Kidney (tissue), 14 donors: ENCODE data around the gene CEP131. TPM values are rescaled to one million over a fixed set of nuclear protein-coding genes. Genes with fewer than 3 reads are reported as not detected.

Source experiments
- DNase-seq, 5 donors: peaks; one replicate each; pipeline ENCODE4 v3.0.0-alpha.2; 2013 to 2020
- FAIRE-seq: peaks from 2 replicates; lab custom pipeline; 2012; peaks lifted over from hg19 to GRCh38; lab: Jason Lieb, UNC
- H3K27ac ChIP-seq, 2 donors: one replicate each; pipeline ENCODE4 v1.7.0; 2013; ENCODE audit warnings: low read depth in 2 of 2, low read length in 2 of 2, inconsistent platforms in 1 of 2
- H3K27me3 ChIP-seq: one replicate; pipeline ENCODE4 v1.7.1; 2013; ENCODE audit warnings: low read length, inconsistent platforms; ENCODE audit not compliant: control insufficient read depth, insufficient read depth
- H3K36me3 ChIP-seq, 3 donors: one replicate each; pipeline versions ENCODE4 v1.7.0 to v1.7.1; 2013; ENCODE audit warnings: low read length in 3 of 3, control low read depth in 1 of 3, inconsistent platforms in 1 of 3; ENCODE audit not compliant: insufficient read depth in 3 of 3, control insufficient read depth in 2 of 3
- H3K4me1 ChIP-seq, 3 donors: one replicate each; pipeline versions ENCODE4 v1.7.0 to v1.7.1; 2013; ENCODE audit warnings: low read length in 3 of 3, inconsistent platforms in 1 of 3, low read depth in 1 of 3; ENCODE audit not compliant: control insufficient read depth in 2 of 3, insufficient read depth in 2 of 3
- H3K4me3 ChIP-seq, 3 donors: one replicate each; pipeline versions ENCODE4 v1.7.0 to v1.8.1; 2013; ENCODE audit warnings: low read length in 3 of 3, control low read depth in 1 of 3, inconsistent platforms in 1 of 3
- H3K9ac ChIP-seq, 3 donors: one replicate each; pipeline versions ENCODE4 v1.7.0 to v1.7.1; 2013; ENCODE audit warnings: low read length in 3 of 3, control low read depth in 1 of 3, inconsistent platforms in 1 of 3
- H3K9me3 ChIP-seq, 3 donors: one replicate each; pipeline versions ENCODE4 v1.7.0 to v1.7.1; 2013; ENCODE audit warnings: low read length in 3 of 3, control low read depth in 1 of 3, inconsistent platforms in 1 of 3; ENCODE audit not compliant: control insufficient read depth in 2 of 3, insufficient read depth in 1 of 3
- intact Hi-C: fragments of 100-400 bp; cut with DNase I; formaldehyde crosslinking; loops from one replicate; pipeline ENCODE4 v1.11.1; 2022
- polyA plus RNA-seq: library from polyadenylated mRNA; stranded (reverse); fragments of 350-450 nt; fragmentation: Illumina TruSeq; extraction: RNeasy Lipid Tissue Mini Kit (QIAGEN cat#74804); gene quantifications from one replicate; pipeline ENCODE4 v1.2.3, GENCODE V29; 2014; ENCODE audit warnings: low read depth, low replicate concordance; ENCODE audit not compliant: insufficient read depth
- total RNA-seq: library from RNA; stranded (reverse); fragmentation: NEBNext Ultra II Directional; extraction: Animal tissue kit (Norgen Biotek cat#: 25700); gene quantifications from one replicate; pipeline ENCODE4 v1.2.1, GENCODE V29; 2021
- TF ChIP-seq, protein P1 (sequence below): IDR thresholded peaks from 3 replicates; pipeline ENCODE4 v1.5.1; 2012; ENCODE audit warnings: mild to moderate bottlenecking, moderate library complexity, borderline replicate concordance; ENCODE audit not compliant: insufficient read depth; ENCODE audit errors: extremely low read depth
- donor health status: control.
- donor health status: control.
- donor health status: control.
- donor health status: control.
- donor health status: control.
- donor health status: DM: yes; HTN: yes; CAD: no.
- donor health status: Normal renal cell carcinoma (clear cell type).

Gene CEP131
- total and polyA plus RNA-seq, 2 donors from 2014 or later, result 6.9 to 7.5 TPM

DNA sequence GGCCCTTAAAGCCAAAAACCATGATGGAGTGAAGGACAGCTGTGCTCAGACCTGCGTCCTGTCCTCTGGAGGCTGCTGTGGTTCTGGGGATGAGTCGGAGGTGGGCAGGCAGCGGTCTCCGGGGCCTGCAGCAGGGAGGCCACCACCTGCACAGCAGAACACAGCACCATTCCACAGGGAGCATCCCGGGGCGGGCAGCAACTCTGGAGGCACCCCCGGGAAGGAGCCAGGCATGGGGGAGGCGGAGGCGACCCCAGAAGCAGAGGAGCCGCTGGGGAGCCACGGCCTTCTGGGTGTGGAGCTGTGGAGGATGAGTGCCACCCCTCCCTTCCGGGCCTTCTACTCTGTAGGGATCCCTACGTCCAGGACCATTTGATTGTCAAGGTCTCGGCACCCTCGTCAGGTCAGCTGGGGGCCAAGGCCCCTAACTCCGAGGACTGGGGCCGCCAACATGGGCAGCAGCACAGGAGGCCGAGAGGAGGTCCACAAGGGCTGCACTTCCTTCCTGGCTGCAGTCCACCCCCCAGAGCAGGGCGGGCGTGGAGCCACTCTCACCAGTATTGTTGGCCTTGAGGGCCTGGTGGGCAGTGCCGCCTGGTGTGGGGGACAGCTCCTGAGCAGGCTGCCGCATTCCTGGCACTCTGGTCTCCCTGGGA is 23.8 kb downstream of the CEP131 start:
- no peak overlapping the region for H3K27ac ChIP-seq
- DNase-seq (no peak), FAIRE-seq (no peak)
- H3K4me1 ChIP-seq, result peaks cover 0 to 3% (median 0%) of the 10 kb centered on the region in 3 donors
- no peak overlapping the region for H3K4me3 ChIP-seq
- intact Hi-C loops, result no loop called here
- no peaks in the 10 kb centered on the region for H3K9me3 ChIP-seq
- H3K36me3 ChIP-seq, result no peaks in the 10 kb centered on the region
- H3K27me3 ChIP-seq, result no peaks in the 10 kb centered on the region
- no peak overlapping the region for H3K9ac ChIP-seq
- TF ChIP-seq, protein P1, sequence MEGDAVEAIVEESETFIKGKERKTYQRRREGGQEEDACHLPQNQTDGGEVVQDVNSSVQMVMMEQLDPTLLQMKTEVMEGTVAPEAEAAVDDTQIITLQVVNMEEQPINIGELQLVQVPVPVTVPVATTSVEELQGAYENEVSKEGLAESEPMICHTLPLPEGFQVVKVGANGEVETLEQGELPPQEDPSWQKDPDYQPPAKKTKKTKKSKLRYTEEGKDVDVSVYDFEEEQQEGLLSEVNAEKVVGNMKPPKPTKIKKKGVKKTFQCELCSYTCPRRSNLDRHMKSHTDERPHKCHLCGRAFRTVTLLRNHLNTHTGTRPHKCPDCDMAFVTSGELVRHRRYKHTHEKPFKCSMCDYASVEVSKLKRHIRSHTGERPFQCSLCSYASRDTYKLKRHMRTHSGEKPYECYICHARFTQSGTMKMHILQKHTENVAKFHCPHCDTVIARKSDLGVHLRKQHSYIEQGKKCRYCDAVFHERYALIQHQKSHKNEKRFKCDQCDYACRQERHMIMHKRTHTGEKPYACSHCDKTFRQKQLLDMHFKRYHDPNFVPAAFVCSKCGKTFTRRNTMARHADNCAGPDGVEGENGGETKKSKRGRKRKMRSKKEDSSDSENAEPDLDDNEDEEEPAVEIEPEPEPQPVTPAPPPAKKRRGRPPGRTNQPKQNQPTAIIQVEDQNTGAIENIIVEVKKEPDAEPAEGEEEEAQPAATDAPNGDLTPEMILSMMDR, result no peak

DNA sequence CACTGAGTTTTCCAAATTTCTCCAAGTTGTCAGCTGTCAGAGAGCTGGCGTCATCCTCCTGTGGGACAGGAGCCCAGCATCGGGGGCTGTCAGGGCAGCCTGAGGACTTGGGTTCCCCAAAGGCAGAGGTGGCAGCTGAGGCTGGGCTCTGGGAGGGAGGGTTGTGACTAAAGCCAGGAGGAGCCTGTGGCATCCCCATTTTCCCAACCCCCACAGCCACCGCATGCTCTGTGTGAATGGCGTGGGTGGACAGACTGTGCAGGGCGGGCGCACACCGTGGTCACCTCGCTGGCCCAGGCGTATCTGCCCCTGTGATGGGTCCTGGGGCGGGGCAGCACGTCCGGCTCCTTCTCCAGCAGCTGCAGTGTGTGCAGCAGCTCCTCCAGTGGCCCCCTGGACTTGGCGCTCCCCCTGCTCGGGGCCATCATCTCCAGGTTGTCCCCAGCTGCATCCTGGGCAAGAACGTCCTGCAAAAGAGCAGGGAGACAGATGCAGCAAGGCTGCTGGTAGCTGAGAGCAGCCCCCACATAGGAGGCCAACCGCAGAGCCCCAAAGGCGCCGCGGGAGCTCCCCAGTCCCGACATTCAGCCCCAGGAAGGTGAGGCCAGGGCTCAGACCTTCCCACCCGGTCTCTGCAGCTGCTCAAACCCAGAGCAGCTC is 24.8 kb downstream of the CEP131 start:
- intact Hi-C loops, result no loop called here
- Histone ChIP-seq H3K27ac (no peak overlapping the region), H3K9ac (no peak overlapping the region), H3K27me3 (no peaks in the 10 kb centered on the region), H3K4me1 (peaks cover 0 to 3% (median 0%) of the 10 kb centered on the region in 3 donors), H3K36me3 (no peaks in the 10 kb centered on the region), H3K4me3 (no peak overlapping the region), H3K9me3 (no peaks in the 10 kb centered on the region)
- no peak for FAIRE-seq
- TF ChIP-seq, protein P1, result no peak
- DNase-seq, result no peak

DNA sequence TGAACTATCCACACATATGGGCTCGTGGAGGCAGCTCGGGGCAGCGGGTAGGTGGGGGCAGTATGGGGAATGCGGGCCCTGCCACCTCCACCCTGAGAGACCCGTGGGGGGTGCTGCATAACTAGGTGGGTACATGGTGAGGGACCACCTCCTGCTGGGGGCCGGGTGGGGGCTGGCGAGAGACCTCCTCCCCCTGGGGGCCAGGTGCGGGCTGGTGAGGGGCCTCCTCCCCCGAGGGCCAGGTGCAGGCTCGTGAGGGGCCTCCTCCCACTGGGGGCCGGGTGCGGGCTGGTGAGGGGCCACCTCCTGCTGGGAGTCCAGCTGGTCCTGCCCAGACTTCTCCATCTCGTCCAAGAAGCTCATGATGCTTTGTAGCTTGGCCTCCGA is 25.4 kb downstream of the CEP131 start:
- TF ChIP-seq, protein P1, result no peak
- DNase-seq (no peak), FAIRE-seq (no peak)
- Histone ChIP-seq H3K36me3 (no peaks in the 10 kb centered on the region), H3K9me3 (no peaks in the 10 kb centered on the region), H3K9ac (no peak overlapping the region), H3K27ac (no peak overlapping the region), H3K4me3 (no peak overlapping the region), H3K4me1 (peaks cover 0 to 3% (median 0%) of the 10 kb centered on the region in 3 donors), H3K27me3 (no peaks in the 10 kb centered on the region)
- intact Hi-C loops, result no loop called here
